ENCODE results near the gene BIN1. TPM values are rescaled to one million over a fixed set of nuclear protein-coding genes. Genes with fewer than 3 reads are reported as not detected.

Gene BIN1
- polyA plus RNA-seq, 1 donor (not counting 4 experiments of a cell fraction or from before 2014, with no cell fraction given): 5.4 TPM

GRCh38 chr2:127024769-127025358, 82.1 kb downstream of the BIN1 start:
- Histone ChIP-seq H3K4me3 (ENCODE audit: control insufficient read depth in 2 of 3, extremely low read depth in 1 of 3, insufficient read depth in 2 of 3, low read depth in 1 of 3, low read length in 3 of 3) (peak overlapping the region in 2 of 3 experiments; percentile 29 to 63), H3K4me2 (ENCODE audit: control insufficient read depth, extremely low read depth, insufficient read depth, low read depth, low read length) (peak overlapping the region; percentile 70), H3K27ac (ENCODE audit: control insufficient read depth, insufficient read depth, low read length) (no peak overlapping the region), H4K20me1 (ENCODE audit: control insufficient read depth, extremely low read depth, insufficient read depth, low read length) (no peaks in the 10 kb centered on the region), H3K9ac (ENCODE audit: control insufficient read depth, extremely low read depth, insufficient read depth, low read length) (no peak overlapping the region), H3K79me2 (ENCODE audit: control insufficient read depth, insufficient read depth, low read length) (no peaks in the 10 kb centered on the region), H2AFZ (ENCODE audit: control insufficient read depth, low read length) (peak overlapping the region; percentile 67), H3K36me3 (ENCODE audit: control insufficient read depth in 2 of 2, extremely low read depth in 1 of 2, insufficient read depth in 2 of 2, low read length in 2 of 2) (no peaks in the 10 kb centered on the region), H3K4me1 (ENCODE audit: control insufficient read depth, extremely low read depth, insufficient read depth, low read length) (peaks cover 8% of the 10 kb centered on the region), H3K9me1 (ENCODE audit: control insufficient read depth, extremely low read depth, insufficient read depth, low read length) (no peaks in the 10 kb centered on the region), H3K27me3 (ENCODE audit: control insufficient read depth, extremely low read depth, insufficient read depth, low read length) (peaks cover 12% of the 10 kb centered on the region), H3K9me3 (ENCODE audit: control insufficient read depth, low read depth, low read length) (no peaks in the 10 kb centered on the region)
- no peak for FAIRE-seq
- TF ChIP-seq EZH2 (IDR thresholded peaks at IDR 0.05; ENCODE audit: low read length) (peak; percentile 14), CTCF (optimal IDR thresholded peaks at IDR 0.05 in 1 of 3, IDR thresholded peaks at IDR 0.05 in 1 of 3, conservative IDR thresholded peaks at IDR 0.05 in 1 of 3; ENCODE audit: extremely low read depth in 1 of 3, insufficient read depth in 2 of 3, low read length in 3 of 3) (peak in 2 of 3 experiments; percentile 30 to 42)
- dilution Hi-C loops (cut with MboI; ENCODE audit: extremely low pct_ligation_motif_present, low sequenced_read_pairs): no loop called here
- DNase-seq (ENCODE audit: low read depth, low spot score): no peak

GRCh38 chr2:127023504-127023903, 83.5 kb downstream of the BIN1 start:
- dilution Hi-C loops (cut with MboI; ENCODE audit: extremely low pct_ligation_motif_present, low sequenced_read_pairs): no loop called here
- Histone ChIP-seq H3K36me3 (ENCODE audit: control insufficient read depth in 2 of 2, extremely low read depth in 1 of 2, insufficient read depth in 2 of 2, low read length in 2 of 2) (no peaks in the 10 kb centered on the region), H2AFZ (ENCODE audit: control insufficient read depth, low read length) (no peak overlapping the region), H3K27me3 (ENCODE audit: control insufficient read depth, extremely low read depth, insufficient read depth, low read length) (peaks cover 12% of the 10 kb centered on the region), H4K20me1 (ENCODE audit: control insufficient read depth, extremely low read depth, insufficient read depth, low read length) (no peaks in the 10 kb centered on the region), H3K4me1 (ENCODE audit: control insufficient read depth, extremely low read depth, insufficient read depth, low read length) (peaks cover 8% of the 10 kb centered on the region), H3K4me2 (ENCODE audit: control insufficient read depth, extremely low read depth, insufficient read depth, low read depth, low read length) (no peak overlapping the region), H3K79me2 (ENCODE audit: control insufficient read depth, insufficient read depth, low read length) (no peaks in the 10 kb centered on the region), H3K27ac (ENCODE audit: control insufficient read depth, insufficient read depth, low read length) (no peak overlapping the region), H3K4me3 (ENCODE audit: control insufficient read depth in 2 of 3, extremely low read depth in 1 of 3, insufficient read depth in 2 of 3, low read depth in 1 of 3, low read length in 3 of 3) (no peak overlapping the region), H3K9me3 (ENCODE audit: control insufficient read depth, low read depth, low read length) (no peaks in the 10 kb centered on the region), H3K9me1 (ENCODE audit: control insufficient read depth, extremely low read depth, insufficient read depth, low read length) (no peaks in the 10 kb centered on the region), H3K9ac (ENCODE audit: control insufficient read depth, extremely low read depth, insufficient read depth, low read length) (no peak overlapping the region)
- no peak for FAIRE-seq
- no peak for DNase-seq (ENCODE audit: low read depth, low spot score)
- TF ChIP-seq EZH2 (IDR thresholded peaks at IDR 0.05; ENCODE audit: low read length): no peak
- TF ChIP-seq CTCF (optimal IDR thresholded peaks at IDR 0.05 in 1 of 3, IDR thresholded peaks at IDR 0.05 in 1 of 3, conservative IDR thresholded peaks at IDR 0.05 in 1 of 3; ENCODE audit: extremely low read depth in 1 of 3, insufficient read depth in 2 of 3, low read length in 3 of 3): no peak
